ENCODE data around the gene SLC24A3. TPM values are rescaled to one million over a fixed set of nuclear protein-coding genes. Genes with fewer than 3 reads are reported as not detected.

The SLC24A3 gene
- total RNA-seq, 1 donor from 2014 or later, result not detected

- DNase-seq (ENCODE audit: low spot score), result no peak
- intact Hi-C loops (cut with micrococcal nuclease), result no loop called here
- Mint-ChIP-seq H3K9me3 (no peaks in the 10 kb centered on the region), H3K27me3 (ENCODE audit: low read depth) (no peaks in the 10 kb centered on the region), H3K4me1 (ENCODE audit: low read depth) (no peaks in the 10 kb centered on the region), H3K27ac (no peak overlapping the region), H3K4me3 (ENCODE audit: low read depth) (no peak overlapping the region), H3K36me3 (ENCODE audit: low read depth) (no peaks in the 10 kb centered on the region)
Observed at GRCh38 chr20:19251506-19251905, 39.1 kb downstream of the SLC24A3 start.

GRCh38 chr20:19251958-19252357 lies 39.5 kb downstream of the SLC24A3 start:
- Mint-ChIP-seq H3K9me3 (no peaks in the 10 kb centered on the region), H3K4me3 (ENCODE audit: low read depth) (no peak overlapping the region), H3K36me3 (ENCODE audit: low read depth) (no peaks in the 10 kb centered on the region), H3K27me3 (ENCODE audit: low read depth) (no peaks in the 10 kb centered on the region), H3K27ac (no peak overlapping the region), H3K4me1 (ENCODE audit: low read depth) (no peaks in the 10 kb centered on the region)
- intact Hi-C loops (cut with micrococcal nuclease), result no loop called here
- no peak for DNase-seq (ENCODE audit: low spot score)

- DNase-seq (ENCODE audit: low spot score), result no peak
- H3K36me3 Mint-ChIP-seq (ENCODE audit: low read depth), result no peaks in the 10 kb centered on the region
- no peak overlapping the region for H3K4me3 Mint-ChIP-seq (ENCODE audit: low read depth)
- no peaks in the 10 kb centered on the region for H3K4me1 Mint-ChIP-seq (ENCODE audit: low read depth)
- H3K27ac Mint-ChIP-seq, result no peak overlapping the region
- intact Hi-C loops (cut with micrococcal nuclease), result no loop called here
- no peaks in the 10 kb centered on the region for H3K27me3 Mint-ChIP-seq (ENCODE audit: low read depth)
- H3K9me3 Mint-ChIP-seq, result no peaks in the 10 kb centered on the region
Observed at GRCh38 chr20:19252451-19253120, 40.1 kb downstream of the SLC24A3 start.

- intact Hi-C loops (cut with micrococcal nuclease), result no loop called here
- DNase-seq (ENCODE audit: low spot score), result no peak
- H3K27me3 Mint-ChIP-seq (ENCODE audit: low read depth), result no peaks in the 10 kb centered on the region
Observed at GRCh38 chr20:19253316-19253715, 40.9 kb downstream of the SLC24A3 start.

GRCh38 chr20:19253916-19254820 lies 41.7 kb downstream of the SLC24A3 start:
- H3K4me3 Mint-ChIP-seq (ENCODE audit: low read depth), result no peak overlapping the region
- H3K27me3 Mint-ChIP-seq (ENCODE audit: low read depth), result no peaks in the 10 kb centered on the region
- no peak for DNase-seq (ENCODE audit: low spot score)
- intact Hi-C loops (cut with micrococcal nuclease), result no loop called here
- H3K9me3 Mint-ChIP-seq, result no peaks in the 10 kb centered on the region
- H3K36me3 Mint-ChIP-seq (ENCODE audit: low read depth), result no peaks in the 10 kb centered on the region
- no peaks in the 10 kb centered on the region for H3K4me1 Mint-ChIP-seq (ENCODE audit: low read depth)
- no peak overlapping the region for H3K27ac Mint-ChIP-seq

More at GRCh38 chr20:19253316-19253715, 40.9 kb downstream of the SLC24A3 start:
- no peak overlapping the region for H3K4me3 Mint-ChIP-seq (ENCODE audit: low read depth)
- no peaks in the 10 kb centered on the region for H3K4me1 Mint-ChIP-seq (ENCODE audit: low read depth)
- no peaks in the 10 kb centered on the region for H3K9me3 Mint-ChIP-seq
- no peak overlapping the region for H3K27ac Mint-ChIP-seq
- no peaks in the 10 kb centered on the region for H3K36me3 Mint-ChIP-seq (ENCODE audit: low read depth)

GRCh38 chr20:19254956-19255355 lies 42.5 kb downstream of the SLC24A3 start:
- Mint-ChIP-seq H3K4me3 (ENCODE audit: low read depth) (no peak overlapping the region), H3K4me1 (ENCODE audit: low read depth) (no peaks in the 10 kb centered on the region), H3K27me3 (ENCODE audit: low read depth) (no peaks in the 10 kb centered on the region), H3K9me3 (no peaks in the 10 kb centered on the region), H3K27ac (no peak overlapping the region), H3K36me3 (ENCODE audit: low read depth) (no peaks in the 10 kb centered on the region)
- DNase-seq (ENCODE audit: low spot score), result no peak
- intact Hi-C loops (cut with micrococcal nuclease), result no loop called here

- H3K27me3 Mint-ChIP-seq (ENCODE audit: low read depth), result no peaks in the 10 kb centered on the region
- peaks cover 2% of the 10 kb centered on the region for H3K4me1 Mint-ChIP-seq (ENCODE audit: low read depth)
- no peak overlapping the region for H3K27ac Mint-ChIP-seq
- H3K9me3 Mint-ChIP-seq, result no peaks in the 10 kb centered on the region
- H3K4me3 Mint-ChIP-seq (ENCODE audit: low read depth), result no peak overlapping the region
- no peaks in the 10 kb centered on the region for H3K36me3 Mint-ChIP-seq (ENCODE audit: low read depth)
- no peak for DNase-seq (ENCODE audit: low spot score)
- intact Hi-C loops (cut with micrococcal nuclease), result no loop called here
Observed at GRCh38 chr20:19256085-19256484, 43.6 kb downstream of the SLC24A3 start.

GRCh38 chr20:19256906-19257595 lies 44.6 kb downstream of the SLC24A3 start:
- no peaks in the 10 kb centered on the region for H3K9me3 Mint-ChIP-seq
- H3K36me3 Mint-ChIP-seq (ENCODE audit: low read depth), result no peaks in the 10 kb centered on the region
- H3K4me1 Mint-ChIP-seq (ENCODE audit: low read depth), result peaks cover 2% of the 10 kb centered on the region
- no peak overlapping the region for H3K4me3 Mint-ChIP-seq (ENCODE audit: low read depth)
- intact Hi-C loops (cut with micrococcal nuclease), result no loop called here
- no peaks in the 10 kb centered on the region for H3K27me3 Mint-ChIP-seq (ENCODE audit: low read depth)
- H3K27ac Mint-ChIP-seq, result no peak overlapping the region
- no peak for DNase-seq (ENCODE audit: low spot score)

- no peaks in the 10 kb centered on the region for H3K27me3 Mint-ChIP-seq (ENCODE audit: low read depth)
- H3K36me3 Mint-ChIP-seq (ENCODE audit: low read depth), result no peaks in the 10 kb centered on the region
- no peak for DNase-seq (ENCODE audit: low spot score)
- H3K4me3 Mint-ChIP-seq (ENCODE audit: low read depth), result no peak overlapping the region
- intact Hi-C loops (cut with micrococcal nuclease), result no loop called here
- peaks cover 2% of the 10 kb centered on the region for H3K4me1 Mint-ChIP-seq (ENCODE audit: low read depth)
- no peak overlapping the region for H3K27ac Mint-ChIP-seq
- H3K9me3 Mint-ChIP-seq, result no peaks in the 10 kb centered on the region
Observed at GRCh38 chr20:19257865-19258264, 45.4 kb downstream of the SLC24A3 start.

- no peaks in the 10 kb centered on the region for H3K9me3 Mint-ChIP-seq
- H3K27me3 Mint-ChIP-seq (ENCODE audit: low read depth), result no peaks in the 10 kb centered on the region
Observed at GRCh38 chr20:19259141-19259591, 46.7 kb downstream of the SLC24A3 start.

GRCh38 chr20:19260412-19261090 lies 48.1 kb downstream of the SLC24A3 start:
- intact Hi-C loops (cut with micrococcal nuclease), result no loop called here
- no peaks in the 10 kb centered on the region for H3K9me3 Mint-ChIP-seq
- H3K27me3 Mint-ChIP-seq (ENCODE audit: low read depth), result no peaks in the 10 kb centered on the region
- H3K4me3 Mint-ChIP-seq (ENCODE audit: low read depth), result no peak overlapping the region
- no peak for DNase-seq (ENCODE audit: low spot score)
- H3K36me3 Mint-ChIP-seq (ENCODE audit: low read depth), result no peaks in the 10 kb centered on the region
- peaks cover 2% of the 10 kb centered on the region for H3K4me1 Mint-ChIP-seq (ENCODE audit: low read depth)
- H3K27ac Mint-ChIP-seq, result no peak overlapping the region

More at GRCh38 chr20:19259141-19259591, 46.7 kb downstream of the SLC24A3 start:
- Mint-ChIP-seq H3K27ac (no peak overlapping the region), H3K36me3 (ENCODE audit: low read depth) (no peaks in the 10 kb centered on the region), H3K4me3 (ENCODE audit: low read depth) (no peak overlapping the region), H3K4me1 (ENCODE audit: low read depth) (peaks cover 2% of the 10 kb centered on the region)
- DNase-seq (ENCODE audit: low spot score), result no peak
- intact Hi-C loops (cut with micrococcal nuclease), result no loop called here

- H3K4me1 Mint-ChIP-seq (ENCODE audit: low read depth), result peaks cover 2% of the 10 kb centered on the region
- no peak overlapping the region for H3K27ac Mint-ChIP-seq
- H3K9me3 Mint-ChIP-seq, result no peaks in the 10 kb centered on the region
- no peak overlapping the region for H3K4me3 Mint-ChIP-seq (ENCODE audit: low read depth)
- DNase-seq (ENCODE audit: low spot score), result no peak
- no peaks in the 10 kb centered on the region for H3K36me3 Mint-ChIP-seq (ENCODE audit: low read depth)
- H3K27me3 Mint-ChIP-seq (ENCODE audit: low read depth), result no peaks in the 10 kb centered on the region
- intact Hi-C loops (cut with micrococcal nuclease), result no loop called here
Observed at GRCh38 chr20:19264191-19264590, 51.7 kb downstream of the SLC24A3 start.

Measured in activated T-helper 2 cell treated with anti-CD3 and anti-CD28 coated beads, Interferon-gamma antibody, Interleukin-2, Interleukin-4, amounts not matched to agents 10 μg/mL and 5 μg/mL and 100 μg/mL, durations not matched to agents 14 hours and 24 hours and 36 hours (primary cell).